Renal cortical epithelial cell (primary cell): ENCODE data around the gene PAN2. TPM values are rescaled to one million over a fixed set of nuclear protein-coding genes. Genes with fewer than 3 reads are reported as not detected.
"Not testable (repeated sequence)": the region's sequence is repeated elsewhere in the genome, so short reads cannot be mapped to it uniquely, and the experiment has no call there.

Experiments used
- DNase-seq: peaks from one replicate; pipeline ENCODE4 v3.0.0-alpha.2; 2011; ENCODE audit warnings: low read depth
- total RNA-seq: library from RNA; depleted of rRNA; stranded (reverse); fragments of >200 nt; gene quantifications from 2 replicates; pipeline ENCODE4 v1.2.3, GENCODE V29; 2014

Gene PAN2
- total RNA-seq, 1 donor from 2014 or later, result 22.7 TPM

DNA sequence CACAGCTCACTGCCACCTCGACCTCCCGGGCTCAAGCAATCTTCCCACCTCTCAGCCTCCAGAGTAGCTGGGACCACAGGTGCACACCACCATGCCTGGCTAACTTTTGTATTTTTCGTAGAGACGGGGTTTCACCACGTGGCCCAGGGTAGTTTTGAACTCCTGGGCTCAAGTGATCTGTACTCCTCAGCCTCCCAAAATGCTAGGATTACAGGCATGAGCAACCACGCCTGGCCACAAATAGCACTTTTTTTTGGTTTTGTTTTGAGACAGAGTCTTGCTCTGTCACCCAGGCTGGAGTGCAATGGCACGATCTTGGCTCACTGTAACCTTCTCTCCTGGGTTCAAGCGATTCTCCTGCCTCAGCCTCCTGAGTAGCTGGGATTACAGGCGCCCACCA lies 13.5 kb upstream of the PAN2 start:
- DNase-seq, result not testable (repeated sequence)

DNA sequence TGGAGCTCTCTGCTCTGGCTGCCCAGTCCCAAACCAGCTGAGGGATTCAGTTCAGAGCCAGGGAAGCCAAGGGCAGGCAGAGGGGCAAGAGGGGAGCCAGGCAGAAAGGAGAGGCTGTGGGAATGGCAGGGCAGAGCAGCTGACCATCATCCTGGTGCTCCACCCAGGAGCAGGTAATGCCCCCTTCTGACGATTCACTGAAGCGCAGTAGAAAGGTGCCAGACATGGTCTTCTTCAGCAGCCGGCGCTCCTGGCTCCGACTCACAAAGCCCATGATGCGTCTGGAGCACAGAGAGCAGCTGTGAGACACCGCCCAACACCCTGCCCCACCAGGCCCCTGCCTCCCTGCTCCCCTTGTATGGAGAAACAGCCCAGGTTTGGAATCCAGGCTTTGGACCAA lies 12.9 kb upstream of the PAN2 start:
- DNase-seq, result no peak

- DNase-seq, result not testable (repeated sequence)
Observed at GRCh38 chr12:56342290-56342689, 8.5 kb upstream of the PAN2 start.

- no peak for DNase-seq
Observed at GRCh38 chr12:56341616-56342015, 7.8 kb upstream of the PAN2 start.

DNA sequence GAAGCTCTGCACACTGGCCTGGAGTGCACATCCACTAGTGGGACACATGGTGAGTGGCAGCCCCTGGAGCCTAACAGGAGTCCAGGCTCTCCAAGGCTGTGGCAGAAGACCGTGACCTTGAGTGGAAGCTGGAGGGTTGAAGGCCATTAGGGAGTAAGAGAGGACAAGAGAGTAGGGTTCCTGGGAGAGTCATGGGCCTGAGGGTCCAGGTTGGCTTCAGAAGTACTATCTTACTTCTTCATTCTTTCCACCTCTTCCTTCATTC lies 5.3 kb upstream of the PAN2 start:
- no peak for DNase-seq

DNA sequence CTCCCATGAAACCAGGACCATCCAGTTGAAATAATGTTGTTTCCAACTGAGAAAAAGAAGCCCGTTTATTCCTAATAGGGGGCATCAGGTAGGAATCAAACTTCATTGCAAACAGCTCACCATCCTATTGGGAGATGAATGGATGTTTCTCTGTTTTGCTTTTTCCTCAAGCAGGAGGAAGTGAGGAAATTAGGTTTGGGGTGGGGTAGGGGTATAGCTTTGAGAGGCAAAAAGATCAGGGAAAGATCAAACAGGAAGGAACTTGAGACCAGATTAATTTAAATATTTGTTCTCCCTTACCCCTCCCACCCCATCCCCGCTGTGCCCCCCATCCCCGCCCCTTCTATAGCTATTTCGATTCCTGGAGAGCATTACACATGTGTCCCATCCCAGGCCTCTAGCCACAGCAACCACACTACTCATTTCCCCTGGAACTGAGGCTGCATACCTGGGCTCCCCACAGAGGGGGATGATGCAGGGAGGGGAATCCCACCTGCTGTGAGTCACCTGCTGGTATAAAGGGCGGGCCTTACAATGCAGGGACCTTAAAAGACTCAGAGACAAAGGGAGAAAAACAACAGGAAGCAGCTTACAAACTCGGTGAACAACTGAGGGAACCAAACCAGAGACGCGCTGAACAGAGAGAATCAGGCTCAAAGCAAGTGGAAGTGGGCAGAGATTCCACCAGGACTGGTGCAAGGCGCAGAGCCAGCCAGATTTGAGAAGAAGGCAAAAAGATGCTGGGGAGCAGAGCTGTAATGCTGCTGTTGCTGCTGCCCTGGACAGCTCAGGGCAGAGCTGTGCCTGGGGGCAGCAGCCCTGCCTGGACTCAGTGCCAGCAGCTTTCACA lies 4.7 kb upstream of the PAN2 start, which contains the start of gene IL23A:
IL23A (plus strand) TSS at position 577 of the 850 bp plus-strand sequence; CDS start at position 738, 161 bp downstream.
- peak; percentile 80 for DNase-seq

- no peak for DNase-seq
Observed at GRCh38 chr12:56337753-56338251, 4.0 kb upstream of the PAN2 start.

GRCh38 chr12:56336361-56337167 lies 2.8 kb upstream of the PAN2 start:
- no peak for DNase-seq

GRCh38 chr12:56335527-56335926 lies 1.7 kb upstream of the PAN2 start:
- not testable (repeated sequence) for DNase-seq

DNA sequence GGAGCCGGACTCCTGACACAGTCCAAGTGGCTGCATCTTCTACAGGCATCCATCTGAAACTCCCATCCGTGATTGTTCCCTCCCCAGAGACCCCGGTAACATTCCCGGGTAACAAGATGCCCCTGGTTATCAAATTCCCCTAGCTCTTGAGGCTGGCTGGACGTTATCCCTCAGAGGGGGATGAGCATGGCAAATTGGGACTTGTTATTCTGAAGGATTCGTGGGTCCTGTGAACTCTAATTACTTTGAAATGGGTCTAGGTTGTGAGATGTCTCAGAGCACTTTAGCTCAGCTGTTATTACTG lies 642 bp upstream of the PAN2 start:
- DNase-seq, result peak; percentile 6

- peak; percentile 60 for DNase-seq
Observed at GRCh38 chr12:56333197-56333678, 562 bp downstream of the PAN2 start.

DNA sequence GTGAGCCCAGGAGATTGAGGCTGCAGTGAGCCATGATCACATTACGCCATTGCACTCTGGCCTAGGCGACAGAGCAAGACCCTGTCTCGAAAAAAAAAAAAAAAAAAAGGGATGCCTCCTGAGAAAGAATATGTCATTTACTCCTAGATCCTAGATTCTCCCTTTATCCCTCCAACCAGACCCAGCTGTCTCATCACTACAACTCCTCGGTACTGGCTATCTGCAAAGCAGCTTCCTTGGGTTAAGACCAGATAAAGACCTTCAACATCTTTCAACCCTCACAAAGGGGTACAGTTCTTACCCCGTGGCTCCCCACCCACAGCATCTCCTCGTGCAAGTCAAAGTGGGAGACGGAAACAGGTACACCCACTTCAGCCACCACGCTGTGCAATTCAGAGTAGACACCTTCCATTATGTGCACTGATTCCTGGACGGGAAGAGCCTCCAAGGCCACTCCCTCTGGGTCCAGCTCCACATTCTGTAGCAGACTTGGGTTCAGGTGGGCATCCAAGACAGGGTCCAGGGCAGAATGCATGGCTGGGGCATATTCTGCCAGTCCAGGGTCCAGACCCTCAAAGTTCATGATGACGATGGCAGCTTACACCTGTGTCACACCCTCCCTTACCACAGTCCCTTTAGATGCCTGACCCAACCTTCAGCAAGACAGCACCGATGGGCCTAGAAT lies 1.1 kb downstream of the PAN2 start:
- no peak for DNase-seq

- peak; percentile 31 for DNase-seq
Observed at GRCh38 chr12:56330936-56331490, 2.8 kb downstream of the PAN2 start.

GRCh38 chr12:56326533-56326932 lies 7.3 kb downstream of the PAN2 start:
- DNase-seq, result no peak

GRCh38 chr12:56326126-56326525 lies 7.7 kb downstream of the PAN2 start:
- DNase-seq, result no peak

- no peak for DNase-seq
Observed at GRCh38 chr12:56324206-56324605, 9.6 kb downstream of the PAN2 start.

- DNase-seq, result not testable (repeated sequence)
Observed at GRCh38 chr12:56321610-56322009, 12.2 kb downstream of the PAN2 start.

- no peak for DNase-seq
Observed at GRCh38 chr12:56321027-56321426, 12.8 kb downstream of the PAN2 start.

GRCh38 chr12:56317675-56318074 lies 16.1 kb downstream of the PAN2 start:
- no peak for DNase-seq

- peak; percentile 97 for DNase-seq
Observed at GRCh38 chr12:56315622-56316473, 18.0 kb downstream of the PAN2 start, which contains the start of gene CNPY2. Gene CNPY2, minus strand, starts transcription at chr12:56315988. Its CDS starts 771 bp downstream, at chr12:56315217.

DNA sequence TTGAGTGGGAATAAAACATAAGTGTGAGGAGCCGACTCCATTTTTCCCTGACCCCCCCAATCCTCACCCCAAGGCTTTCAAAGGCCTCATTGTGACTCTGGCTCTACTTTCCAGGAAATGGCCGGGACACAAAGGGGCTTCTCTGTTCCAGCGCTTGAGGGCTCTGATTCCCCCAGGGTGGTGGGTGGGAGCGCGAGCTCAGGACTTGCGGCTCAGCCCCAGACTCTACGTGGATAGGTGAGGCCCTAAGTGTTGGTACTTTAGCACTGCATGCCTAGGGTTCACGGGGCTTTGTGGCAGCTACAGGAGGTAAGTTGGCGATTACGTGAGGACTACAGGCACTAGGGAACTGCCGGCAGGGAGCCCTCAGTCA lies 18.6 kb downstream of the PAN2 start:
- DNase-seq, result no peak
